HG03354 (cell line): ENCODE data around the gene CNPY1.
A peak's percentile ranks its signal among the peaks of the same experiment; 100 is the strongest.

ENCODE experiments used
- ATAC-seq: cut with Tn5 transposase; IDR thresholded peaks from one replicate; pipeline ENCODE4 v1.9.1; 2021; ENCODE audit warnings: mild to moderate bottlenecking; ENCODE audit not compliant: unreplicated experiment, poor library complexity, severe bottlenecking

CNPY1 gene

GRCh38 chr7:155495440-155496248, 50.7 kb downstream of the CNPY1 start:
- no peak for ATAC-seq

DNA sequence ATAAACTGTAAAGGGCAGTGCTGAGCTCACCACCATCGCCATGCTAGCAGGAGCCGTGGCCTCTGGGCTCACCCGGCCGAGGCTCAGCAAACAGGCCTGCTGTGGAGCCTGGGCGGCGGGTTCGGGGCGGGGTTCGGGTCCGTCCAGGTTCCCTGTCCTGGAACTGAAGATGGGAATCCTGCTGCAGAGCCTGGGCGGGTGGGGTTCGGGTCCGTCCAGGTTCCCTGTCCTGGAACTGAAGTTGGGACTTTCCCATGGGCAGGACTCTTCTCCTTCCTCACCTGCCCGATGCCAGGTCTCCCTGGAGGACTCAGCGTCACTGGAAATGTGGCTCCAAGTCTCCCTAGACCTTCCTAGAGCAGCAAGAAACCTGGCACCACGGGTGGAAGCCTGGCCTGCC, 51.8 kb downstream of the CNPY1 start:
- ATAC-seq, result no peak

GRCh38 chr7:155493744-155494538, 52.4 kb downstream of the CNPY1 start:
- ATAC-seq, result no peak

GRCh38 chr7:155491812-155492211, 54.5 kb downstream of the CNPY1 start:
- no peak for ATAC-seq

DNA sequence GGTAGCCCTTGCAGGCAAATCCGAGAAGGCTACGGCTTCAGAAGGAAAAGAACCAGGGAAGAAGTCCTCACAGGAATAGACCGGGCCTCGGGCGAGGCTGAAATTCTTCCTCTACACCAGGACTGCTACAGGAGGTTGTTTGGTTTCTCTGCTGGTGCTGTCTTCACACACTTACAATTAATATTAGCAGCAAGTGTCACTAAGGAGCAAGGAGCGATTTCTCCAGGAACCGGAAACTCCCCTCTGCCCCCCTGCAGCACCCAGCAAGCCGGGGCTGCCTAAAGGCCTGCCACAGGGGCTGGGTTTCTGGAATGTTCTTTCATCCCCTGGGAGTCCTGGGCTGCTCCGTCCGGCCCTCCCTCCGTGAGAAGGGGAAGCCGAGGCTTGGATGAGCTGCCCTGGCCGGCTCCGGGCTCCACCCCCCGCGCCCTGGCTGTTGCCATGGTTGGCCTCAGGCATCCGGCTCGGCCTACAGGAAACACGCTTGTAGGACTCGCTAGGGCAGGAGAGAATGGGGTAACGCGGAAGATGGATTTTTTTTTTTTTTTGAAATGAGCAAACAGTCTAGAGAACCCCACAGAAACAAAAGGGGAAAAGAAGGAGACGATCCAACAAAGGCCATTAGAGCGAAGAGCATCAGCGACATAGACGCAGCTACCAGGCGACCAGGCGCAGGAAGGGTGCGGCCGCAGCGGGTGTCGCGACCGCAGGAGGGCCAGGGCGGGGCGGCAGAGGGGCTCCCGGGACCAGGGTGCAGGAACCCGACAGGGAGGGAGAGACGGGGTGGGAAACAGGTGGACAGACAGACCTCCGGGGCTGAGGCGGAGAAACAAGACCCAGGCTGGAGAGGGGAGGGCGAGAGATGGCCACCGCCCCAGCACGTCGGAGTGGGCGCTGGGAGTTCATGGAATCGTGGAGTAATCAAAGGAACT, 55.4 kb downstream of the CNPY1 start:
- peak; percentile 96 for ATAC-seq

DNA sequence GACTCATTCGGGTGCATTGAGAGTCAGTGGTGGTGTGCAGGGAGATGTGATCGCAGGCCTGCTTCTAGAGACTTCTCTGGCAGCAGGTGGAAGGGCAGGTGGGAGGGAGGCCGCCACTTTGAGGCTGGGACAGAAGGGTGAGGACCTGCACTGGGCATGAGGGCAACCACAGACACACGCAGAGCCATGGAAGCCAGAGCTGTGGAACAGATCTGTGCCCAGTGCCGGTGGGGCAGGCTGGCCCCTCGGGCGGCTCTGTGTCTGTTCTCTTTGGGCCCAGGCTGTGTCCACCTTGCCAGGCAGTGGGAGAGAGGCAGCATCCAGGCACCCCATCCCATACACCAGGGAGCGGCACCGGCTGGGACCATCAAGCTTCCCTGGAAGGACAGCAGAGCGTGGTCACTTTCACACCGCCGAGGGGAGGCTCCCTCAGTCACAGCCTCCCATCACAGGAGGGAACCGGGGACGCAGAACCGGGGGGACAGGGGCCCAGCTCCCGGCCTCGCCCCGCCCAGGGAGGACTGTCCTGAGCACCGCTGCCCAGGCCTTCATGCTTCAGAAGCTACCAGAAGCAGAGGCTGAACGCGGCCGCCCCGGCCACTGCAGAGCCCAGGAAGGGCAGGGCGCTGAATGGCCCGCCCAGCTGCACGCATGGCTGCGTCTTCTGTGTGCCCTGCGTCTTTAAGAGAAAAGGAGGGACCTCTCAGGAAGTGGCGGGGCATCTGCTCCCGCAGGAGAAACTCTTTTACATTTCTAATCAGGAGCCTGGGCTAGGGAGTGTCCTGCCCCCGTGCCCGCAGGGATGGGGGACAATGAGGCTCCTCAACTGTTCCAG, 56.3 kb downstream of the CNPY1 start:
- ATAC-seq, result peak; percentile 26

DNA sequence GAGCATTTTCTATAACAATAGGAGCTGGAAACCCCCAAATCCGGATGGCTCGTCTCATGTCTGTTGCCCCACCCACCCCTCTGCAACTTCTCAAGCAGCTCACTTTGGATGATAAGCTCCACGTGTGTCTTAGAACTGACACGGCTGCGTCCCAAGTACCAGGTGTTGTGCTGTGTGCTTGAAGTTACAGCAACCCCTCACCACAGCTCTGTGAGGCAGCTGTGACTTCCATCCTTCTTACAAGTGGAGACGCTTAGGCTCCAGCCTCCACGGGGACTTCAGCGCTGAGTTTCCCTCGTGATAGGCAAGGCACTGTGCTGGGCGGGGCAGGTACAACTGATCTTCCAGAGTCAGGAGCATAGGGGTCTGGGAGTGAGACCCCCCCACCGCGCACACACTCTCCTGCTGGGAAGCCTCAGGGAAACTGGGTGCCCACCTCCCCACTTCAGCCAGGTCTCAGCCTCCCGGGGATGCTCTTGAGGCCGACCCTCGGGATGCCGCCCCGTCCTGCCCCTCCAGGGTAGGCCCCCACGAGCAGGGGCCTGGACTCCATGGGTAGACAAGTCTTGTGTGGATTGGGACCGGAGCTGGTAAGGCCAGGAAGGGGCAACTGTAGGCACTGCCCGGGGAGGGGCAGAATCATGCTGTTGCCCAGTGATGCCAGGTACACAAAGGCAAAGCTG, 57.1 kb downstream of the CNPY1 start:
- ATAC-seq, result no peak

DNA sequence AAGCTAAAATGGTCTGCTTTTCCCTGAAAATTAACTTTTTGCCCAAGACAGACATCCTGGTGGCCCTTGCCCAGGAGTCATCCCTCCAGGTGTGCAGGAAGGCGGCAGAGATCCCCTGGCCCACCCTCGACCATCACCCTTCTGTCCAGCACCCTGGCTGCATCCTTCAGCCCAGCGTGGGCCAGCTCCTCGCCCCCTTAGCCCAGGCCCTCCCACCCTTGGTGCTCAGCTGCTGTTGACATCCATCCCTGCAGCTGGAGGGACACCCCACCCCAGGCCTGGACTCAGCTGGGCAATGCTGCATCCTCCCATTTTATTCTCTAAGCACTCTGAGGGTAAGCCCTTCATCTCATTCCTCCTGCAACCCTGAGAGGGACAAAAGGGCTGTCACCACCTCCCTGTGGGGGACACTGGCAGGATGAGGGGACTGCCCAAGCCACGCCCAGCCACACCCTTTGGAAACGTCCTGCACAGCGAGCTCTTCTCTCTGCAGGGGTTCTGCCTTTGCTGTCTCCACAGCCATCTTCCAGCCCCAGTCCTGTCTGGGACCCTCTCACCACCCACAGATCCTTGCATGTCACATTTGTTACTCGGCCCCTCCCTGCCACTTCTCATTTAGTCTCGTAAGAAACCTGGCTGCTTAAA, 57.8 kb downstream of the CNPY1 start:
- ATAC-seq, result no peak

DNA sequence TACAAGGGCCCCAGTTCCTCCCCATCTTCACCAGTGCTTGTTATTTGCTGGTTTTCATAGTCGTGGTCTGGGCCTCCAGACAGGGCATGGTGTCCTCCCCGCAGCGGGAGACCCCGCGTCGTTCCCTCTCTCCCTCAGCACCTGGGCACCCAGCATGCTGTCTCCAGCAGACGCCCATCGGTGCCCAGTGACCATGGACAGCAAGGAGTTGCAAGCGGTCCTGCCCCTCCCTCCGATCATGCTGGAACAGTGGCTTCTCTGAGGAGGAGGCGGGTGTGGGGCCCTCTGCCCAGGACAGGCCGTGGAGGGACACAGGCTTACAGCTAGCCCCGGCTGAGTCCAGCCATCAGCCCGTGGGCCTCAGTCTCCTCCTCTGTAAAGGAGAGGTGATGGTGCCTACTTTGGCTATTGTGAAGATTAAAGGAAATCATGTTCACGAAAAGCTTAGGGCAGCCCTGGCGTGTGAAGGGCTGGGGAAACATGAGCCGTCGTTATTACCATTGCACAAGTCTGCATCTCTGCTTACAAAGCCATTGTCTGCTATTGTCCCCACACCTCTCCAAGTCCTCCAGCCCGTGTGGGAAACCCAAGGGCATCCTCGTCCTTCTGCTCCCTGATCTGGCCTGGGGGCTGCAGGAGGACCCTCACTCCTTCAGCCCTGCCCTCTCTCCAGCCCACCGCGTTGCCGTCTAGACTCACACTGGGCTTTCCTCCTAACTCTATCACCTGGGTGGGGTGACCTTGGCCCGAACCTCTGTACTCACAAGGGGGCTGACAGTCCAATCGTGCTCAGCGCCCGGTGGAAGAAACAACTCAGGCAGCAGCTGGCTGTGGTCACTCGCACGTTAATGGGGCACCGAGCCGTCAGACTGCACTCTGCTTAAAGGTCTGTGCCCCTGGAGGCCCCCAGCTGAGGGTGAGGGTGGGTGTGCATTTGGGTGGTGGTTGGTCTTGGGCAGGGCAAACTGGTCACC, 58.6 kb downstream of the CNPY1 start:
- no peak for ATAC-seq

GRCh38 chr7:155486783-155487508, 59.4 kb downstream of the CNPY1 start:
- no peak for ATAC-seq

- ATAC-seq, result no peak
Observed at GRCh38 chr7:155484483-155485399, 61.6 kb downstream of the CNPY1 start.

GRCh38 chr7:155483868-155484325, 62.5 kb downstream of the CNPY1 start:
- ATAC-seq, result no peak

DNA sequence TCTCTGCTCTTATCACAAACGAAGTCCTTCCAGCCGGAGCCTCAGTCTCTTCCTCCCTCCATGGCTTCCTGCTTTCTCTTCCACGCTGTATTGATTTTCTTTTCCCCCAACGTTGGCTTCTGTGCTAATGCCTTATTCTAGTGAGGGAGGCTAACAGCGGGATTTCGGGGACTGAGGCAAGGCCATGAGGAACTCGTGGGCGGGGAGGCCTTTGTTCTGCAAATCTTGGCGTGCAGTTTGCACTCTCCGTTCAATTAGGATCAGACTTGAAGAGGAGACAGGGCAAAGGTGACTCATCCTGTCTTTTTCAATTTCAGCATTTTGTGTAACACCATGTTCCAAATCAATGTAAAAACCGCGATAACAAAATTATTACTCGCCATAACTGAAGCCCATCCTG, 63.1 kb downstream of the CNPY1 start:
- ATAC-seq, result no peak

DNA sequence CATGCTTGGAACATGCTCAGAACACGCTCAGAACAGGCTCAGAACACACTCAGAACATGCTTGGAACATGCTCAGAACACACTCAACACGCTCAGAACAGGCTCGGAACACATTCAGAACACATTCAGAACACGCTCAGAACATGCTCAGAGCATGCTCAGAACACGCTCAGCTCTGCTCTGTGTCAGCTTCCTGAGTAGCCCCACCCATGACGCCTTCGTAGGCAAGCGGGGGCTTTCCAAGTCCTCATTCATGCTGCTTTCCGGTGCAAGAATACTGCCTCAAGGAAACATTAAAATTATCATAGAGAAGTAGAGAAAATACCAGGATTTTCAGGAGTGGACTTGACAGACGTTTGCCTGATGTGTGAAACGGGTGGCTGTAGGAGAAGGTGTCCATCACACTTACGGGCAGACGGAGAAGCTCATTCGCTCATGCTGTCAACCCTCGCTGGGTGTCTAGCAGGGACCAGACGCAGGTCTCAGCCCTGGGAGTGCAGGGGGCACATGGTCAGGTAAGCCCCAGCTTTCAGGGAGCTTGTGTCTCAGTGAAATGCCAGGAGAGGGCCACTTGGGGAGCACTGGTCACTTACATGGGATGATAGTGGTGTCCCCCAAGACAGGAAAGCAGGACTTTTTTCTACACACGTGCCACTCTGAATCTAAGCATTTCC, 63.7 kb downstream of the CNPY1 start:
- no peak for ATAC-seq

DNA sequence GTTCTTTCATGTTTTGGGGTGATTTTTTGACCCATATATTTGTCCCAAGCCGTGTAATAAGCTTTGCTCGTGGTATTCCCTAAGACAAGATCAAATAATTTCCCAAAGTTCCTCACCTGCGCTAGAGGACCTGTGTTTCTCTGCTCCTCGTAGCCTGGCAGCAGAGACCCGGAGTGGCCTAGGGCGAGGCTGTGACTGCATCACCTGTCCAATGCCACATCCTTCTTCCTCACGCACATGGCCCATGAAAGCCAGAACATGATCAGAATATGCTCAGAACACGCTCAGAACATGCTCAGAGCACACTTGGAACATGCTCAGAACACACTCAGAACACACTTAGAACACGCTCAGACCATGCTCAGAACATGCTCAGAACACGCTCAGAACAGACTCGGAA, 64.6 kb downstream of the CNPY1 start:
- ATAC-seq, result no peak
